IPS-NIHi7 (cell line): ENCODE results near the gene SDCCAG8.
"Not testable (repeated sequence)": the region's sequence is repeated elsewhere in the genome, so short reads cannot be mapped to it uniquely, and the experiment has no call there.

Source experiments
- DNase-seq: peaks from one replicate; pipeline ENCODE4 v3.0.0; 2012; ENCODE audit warnings: mixed read lengths; ENCODE audit errors: extremely low spot score

The SDCCAG8 gene

GRCh38 chr1:243255791-243256512 lies at the start of gene SDCCAG8:
SDCCAG8 (plus strand) TSS chr1:243256041; CDS start chr1:243256174, 133 bp downstream.
- peak; percentile 88 for DNase-seq

DNA sequence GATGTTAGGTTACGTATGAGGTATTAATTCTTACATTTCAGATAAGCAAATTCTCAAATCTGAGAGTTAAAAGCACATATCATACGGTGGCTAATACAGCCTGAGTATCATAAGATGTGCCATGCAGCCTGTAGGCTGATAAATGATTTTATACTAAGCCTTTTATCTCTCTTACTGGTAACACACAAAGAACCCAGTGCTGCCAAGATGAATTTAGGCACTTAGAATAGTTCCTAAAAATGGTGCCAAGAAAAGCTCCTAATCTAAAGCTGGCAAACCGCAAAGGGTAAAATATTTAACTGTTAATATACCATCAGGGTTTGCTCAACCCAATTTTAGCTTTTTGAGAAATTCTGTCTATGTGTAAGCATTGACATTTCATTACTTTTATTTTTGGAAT lies 43.9 kb upstream of the SDCCAG8 start:
- not testable (repeated sequence) for DNase-seq

GRCh38 chr1:243213045-243213787 lies 42.6 kb upstream of the SDCCAG8 start:
- no peak for DNase-seq

DNA sequence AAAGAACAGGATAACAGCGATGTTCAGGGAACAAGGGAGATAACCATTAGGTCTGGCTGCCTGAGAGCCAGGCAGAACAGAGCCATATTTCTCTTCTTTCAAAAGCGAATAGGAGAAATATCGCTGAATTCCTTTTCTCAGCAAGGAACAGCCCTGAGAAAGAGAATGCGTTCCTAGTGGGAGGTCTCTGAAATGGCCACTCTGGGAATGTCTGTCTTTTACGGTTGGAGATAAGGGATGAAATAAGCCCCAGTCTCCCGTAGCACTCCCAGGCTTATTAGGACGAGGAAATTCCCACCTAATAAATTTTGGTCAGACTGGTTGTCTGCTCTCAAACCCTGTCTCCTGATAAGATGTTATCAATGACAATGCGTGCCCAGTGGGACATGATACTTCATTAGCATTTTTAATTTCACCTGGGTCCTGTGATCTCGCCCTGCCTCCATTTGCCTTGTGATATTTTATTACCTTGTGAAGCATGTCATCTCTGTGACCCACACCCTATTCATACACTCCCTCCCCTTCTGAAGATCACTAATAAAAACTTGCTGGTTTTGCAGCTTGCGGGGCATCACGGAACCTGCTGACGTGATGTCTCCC lies 40.5 kb upstream of the SDCCAG8 start:
- not testable (repeated sequence) for DNase-seq

- no peak for DNase-seq
Observed at GRCh38 chr1:243216741-243217140, 39.1 kb upstream of the SDCCAG8 start.

DNA sequence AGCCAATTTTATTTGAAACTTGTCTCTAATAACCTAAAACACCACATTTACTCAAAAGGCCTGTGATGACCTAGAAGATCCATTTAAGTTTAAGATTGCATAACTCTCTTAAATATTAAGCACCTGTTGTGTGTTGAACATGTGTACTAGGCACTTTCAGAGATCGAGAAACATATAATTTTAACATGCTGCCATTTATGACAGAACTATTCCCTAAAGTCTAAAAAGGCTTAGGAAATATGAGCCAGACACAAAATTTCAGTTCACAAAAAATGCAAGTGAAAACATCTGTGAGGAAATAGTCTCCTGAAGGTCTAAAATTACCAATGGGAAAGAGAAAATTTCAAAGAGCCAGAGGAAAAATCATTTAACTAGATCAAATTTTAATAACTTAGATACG lies 38.5 kb upstream of the SDCCAG8 start:
- no peak for DNase-seq

GRCh38 chr1:243218059-243218458 lies 37.8 kb upstream of the SDCCAG8 start:
- DNase-seq, result no peak

- no peak for DNase-seq
Observed at GRCh38 chr1:243227622-243228021, 28.2 kb upstream of the SDCCAG8 start.

DNA sequence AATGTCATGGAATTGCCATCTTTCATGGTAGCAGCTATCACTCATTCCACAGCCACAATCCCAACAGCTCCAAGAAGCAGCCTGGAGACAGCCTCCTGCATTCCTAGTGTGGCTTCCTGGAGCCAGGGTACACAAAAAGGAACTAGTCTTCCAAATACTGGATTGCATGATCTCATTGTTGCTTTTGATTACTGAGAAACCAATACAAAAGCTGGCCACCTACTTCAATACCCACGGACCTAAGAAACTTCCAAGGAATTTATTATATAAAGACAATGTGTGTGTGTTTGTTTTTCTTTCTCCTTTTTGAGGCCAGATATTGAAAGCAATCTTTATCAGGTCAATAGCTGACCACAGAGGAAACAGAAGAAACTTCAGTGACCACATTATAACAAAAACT lies 26.3 kb upstream of the SDCCAG8 start:
- DNase-seq, result no peak

DNA sequence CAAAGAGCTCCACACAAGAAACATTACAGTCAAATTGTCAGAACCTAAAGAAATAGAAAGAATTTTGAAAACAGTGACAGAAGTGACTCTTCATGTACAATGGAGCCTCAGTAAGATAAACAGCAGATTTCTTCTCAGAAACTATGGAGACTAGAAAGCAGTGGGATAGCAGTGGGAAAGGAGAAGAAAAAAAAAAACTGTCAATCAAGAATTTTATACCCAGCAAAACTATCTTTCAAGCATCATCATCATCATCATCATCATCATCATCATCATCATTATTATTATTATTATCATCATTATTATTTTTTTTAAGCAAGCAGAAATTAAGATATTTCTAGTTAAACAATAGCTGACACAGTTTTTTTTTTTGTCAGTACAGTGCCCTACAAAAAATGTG lies 24.9 kb upstream of the SDCCAG8 start:
- no peak for DNase-seq

DNA sequence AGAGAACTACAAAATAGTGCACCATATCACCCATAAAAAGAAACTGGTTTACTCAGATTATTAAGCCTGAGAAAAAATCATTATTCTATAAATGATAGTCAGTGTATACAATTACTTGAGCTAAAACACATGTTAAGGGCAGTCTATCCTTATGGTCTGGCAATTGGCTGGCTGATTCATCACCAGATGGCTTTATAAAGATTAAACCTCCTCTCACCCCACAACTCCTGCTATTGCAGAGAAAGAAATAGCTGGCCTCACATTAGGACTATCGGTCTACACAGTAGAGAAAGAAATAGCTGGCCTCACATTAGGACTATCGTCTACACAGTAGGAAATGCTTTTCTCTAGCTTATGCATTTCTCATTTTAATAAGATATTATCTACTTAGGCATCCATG lies 21.9 kb upstream of the SDCCAG8 start:
- no peak for DNase-seq

DNA sequence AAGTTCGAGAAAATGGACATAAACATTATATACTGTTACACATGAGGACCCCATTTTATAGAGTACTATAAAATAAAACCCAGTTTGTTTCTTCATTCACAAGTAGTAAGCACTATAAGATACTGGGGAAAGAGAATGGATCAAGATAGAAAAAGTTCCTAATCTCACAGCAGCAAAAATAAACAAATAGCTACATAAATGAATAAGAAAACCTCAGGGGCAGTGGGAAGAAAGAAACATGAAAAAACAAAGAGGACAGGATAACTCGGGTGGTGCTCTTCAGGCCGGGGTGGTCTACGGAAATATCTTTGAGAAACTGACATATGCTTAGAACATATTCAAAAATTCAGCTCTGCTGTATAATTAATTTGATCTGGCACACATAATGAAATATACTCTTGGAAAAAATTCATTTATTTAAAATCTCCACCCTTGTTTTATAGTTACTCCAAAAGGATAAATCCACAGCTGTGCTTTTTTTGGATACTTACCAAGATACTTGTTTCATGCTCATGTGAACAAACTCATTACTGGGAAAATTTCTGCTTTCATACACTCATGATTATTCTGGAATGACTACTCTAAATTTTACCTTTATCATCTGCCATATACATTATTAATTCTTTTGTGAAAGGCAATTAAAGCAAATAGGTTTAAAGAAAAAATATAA lies 20.7 kb upstream of the SDCCAG8 start:
- no peak for DNase-seq

- DNase-seq, result no peak
Observed at GRCh38 chr1:243236604-243237252, 19.1 kb upstream of the SDCCAG8 start.

DNA sequence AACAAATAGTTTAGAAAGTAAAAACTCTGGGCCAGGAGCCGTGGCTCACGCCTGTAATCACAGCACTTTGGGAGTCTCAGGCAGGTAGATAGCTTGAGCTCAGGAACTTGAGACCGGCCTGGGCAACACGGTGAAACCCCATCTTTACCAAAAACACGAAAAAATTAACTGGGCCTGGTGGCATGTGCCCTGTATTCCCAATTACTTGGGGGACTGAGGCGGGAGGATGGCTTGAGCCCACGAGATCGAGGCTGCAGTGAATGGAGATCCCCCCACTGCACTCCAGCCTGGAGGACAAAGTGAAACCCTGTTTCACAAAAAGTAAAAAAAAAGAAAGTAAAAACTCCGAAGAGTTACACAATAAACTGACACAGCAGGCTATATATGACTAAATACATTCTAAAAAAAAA lies 11.4 kb upstream of the SDCCAG8 start:
- no peak for DNase-seq

DNA sequence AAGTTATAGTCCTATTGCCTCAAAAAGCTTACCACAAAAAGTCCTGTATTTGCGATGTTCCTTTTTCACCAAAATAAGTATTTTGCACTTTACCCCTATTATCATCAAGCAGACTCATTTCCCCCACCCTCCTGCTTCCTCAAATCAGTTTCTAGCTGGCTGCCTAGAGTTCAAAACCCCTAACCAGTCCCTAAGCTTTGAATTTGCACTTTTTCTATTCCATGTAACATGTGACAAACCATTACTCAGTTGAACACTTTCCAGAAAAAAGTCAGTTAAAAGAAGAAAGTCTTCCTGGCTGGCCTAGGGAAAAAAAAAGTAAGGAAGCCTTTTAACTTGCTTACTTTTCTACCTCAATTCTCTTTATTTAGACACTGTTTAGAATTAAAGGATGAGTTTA lies 8.9 kb upstream of the SDCCAG8 start:
- DNase-seq, result no peak

DNA sequence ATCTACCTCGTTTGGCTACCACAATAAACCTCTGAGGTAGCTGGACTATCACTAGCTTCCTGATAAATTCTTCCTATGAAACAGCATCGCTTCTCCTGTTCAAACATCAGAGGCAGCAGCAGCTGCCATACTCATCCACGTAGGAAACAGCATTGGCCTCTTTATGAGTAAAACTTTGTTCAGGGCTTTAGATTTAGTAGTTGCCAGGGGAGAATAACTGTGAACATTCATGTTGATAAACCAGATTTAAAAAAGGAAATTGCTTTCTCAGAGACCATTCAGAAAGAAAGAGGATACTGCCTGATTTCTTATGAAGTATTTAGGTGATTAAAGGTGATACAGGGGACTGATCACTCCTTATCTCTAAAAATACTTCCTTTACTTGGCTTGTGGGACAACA lies 7.9 kb upstream of the SDCCAG8 start:
- DNase-seq, result no peak

- no peak for DNase-seq
Observed at GRCh38 chr1:243249214-243249613, 6.6 kb upstream of the SDCCAG8 start.

DNA sequence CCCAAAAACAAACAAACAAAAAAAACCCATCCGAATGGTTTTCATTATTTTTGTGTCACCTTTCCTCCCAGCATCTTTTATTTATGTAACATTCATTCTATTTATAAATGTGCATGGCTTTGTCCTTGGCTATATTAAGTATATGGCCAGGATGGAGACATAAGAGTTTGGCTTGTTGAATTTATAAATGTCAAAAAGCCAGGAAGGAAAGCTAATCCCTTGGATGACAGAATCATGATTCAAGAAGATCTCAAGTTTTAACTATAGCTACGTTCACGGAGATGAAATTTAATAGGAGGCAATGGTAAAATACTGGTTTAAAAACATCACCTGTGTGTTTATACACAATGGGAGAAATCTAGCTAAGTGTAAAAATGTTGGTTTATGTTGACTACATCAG lies 5.7 kb upstream of the SDCCAG8 start:
- DNase-seq, result no peak

GRCh38 chr1:243251539-243251938 lies 4.3 kb upstream of the SDCCAG8 start:
- DNase-seq, result no peak

DNA sequence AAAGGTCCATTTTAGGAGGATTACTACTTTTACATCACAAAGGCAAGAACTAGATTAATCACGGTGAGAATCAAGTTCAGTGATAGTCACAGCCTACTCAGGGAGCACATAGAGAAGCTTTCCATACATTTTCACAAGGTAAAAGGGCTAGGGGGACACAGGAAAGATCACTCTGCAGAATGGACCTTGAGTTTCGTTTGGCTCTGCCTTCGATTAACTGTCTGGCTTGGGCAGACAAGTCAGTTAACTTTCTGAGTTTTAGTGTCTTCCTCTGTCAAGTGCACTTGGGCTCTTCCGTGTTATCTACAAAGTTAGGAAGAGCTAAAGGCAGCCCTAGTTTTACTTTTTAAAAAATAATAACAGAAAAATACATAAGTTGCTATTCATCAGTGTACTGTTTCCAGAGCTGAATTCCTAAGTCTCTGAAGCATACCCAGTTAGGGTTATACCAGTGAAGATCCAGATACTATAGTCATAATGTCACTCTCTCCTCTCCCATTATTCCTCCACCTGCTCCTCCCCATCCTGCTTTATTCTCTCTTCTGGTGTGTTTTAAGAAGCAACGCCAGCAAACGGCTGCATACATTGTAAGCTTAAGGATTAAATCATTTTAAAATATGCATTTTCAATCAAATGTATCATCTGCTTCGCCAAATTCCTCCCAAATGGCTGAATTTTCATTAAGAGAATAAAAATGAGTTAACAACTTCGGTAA lies 2.5 kb upstream of the SDCCAG8 start:
- DNase-seq, result no peak

DNA sequence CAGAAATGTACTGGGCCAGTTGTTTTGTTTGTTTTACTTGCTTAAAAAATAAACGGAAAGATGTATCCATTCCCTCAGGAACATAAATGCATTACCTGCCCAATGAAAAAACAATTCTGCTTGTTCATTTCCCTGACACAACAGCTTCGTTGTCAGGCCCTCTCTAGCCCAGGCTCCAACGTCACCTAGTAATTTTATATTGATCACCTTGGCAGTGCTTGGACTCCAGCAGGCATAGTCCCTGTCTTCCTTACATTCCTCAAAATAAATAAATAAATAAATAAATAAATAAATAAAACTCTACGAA lies 2.0 kb upstream of the SDCCAG8 start:
- DNase-seq, result no peak
